Stimulated activated CD8-positive, alpha-beta memory T cell treated with anti-CD3 and anti-CD28 coated beads, Interleukin-7, amount 100 ng/mL, for 4 hours (primary cell): Measurements from ENCODE around the gene ATP2A2.
"Not testable (repeated sequence)": the region's sequence is repeated elsewhere in the genome, so short reads cannot be mapped to it uniquely, and the experiment has no call there.

Source experiments
- DNase-seq, 2 donors: peaks; one replicate each; pipeline ENCODE4 v3.0.0-alpha.2; 2020; ENCODE audit warnings: low read depth in 2 of 2

Gene ATP2A2

GRCh38 chr12:110280779-110281548 is at the start of gene ATP2A2:
Gene ATP2A2, plus strand, starts transcription at chr12:110281247. Its CDS starts 543 bp downstream, at chr12:110281790.
- peak; percentile 74 to 89 for DNase-seq

- DNase-seq = no peak
These were observed 47.7 kb upstream of the ATP2A2 start for GRCh38 chr12:110233212-110233903.

- DNase-seq = no peak
These were observed 46.7 kb upstream of the ATP2A2 start for GRCh38 chr12:110234331-110234751.

- DNase-seq = no peak
These were observed 46.3 kb upstream of the ATP2A2 start for GRCh38 chr12:110234755-110235154.

GRCh38 chr12:110235383-110235782 is 45.7 kb upstream of the ATP2A2 start:
- no peak for DNase-seq

GRCh38 chr12:110243227-110243626 is 37.8 kb upstream of the ATP2A2 start:
- DNase-seq = no peak

- no peak for DNase-seq
These were observed 36.7 kb upstream of the ATP2A2 start for GRCh38 chr12:110244372-110244771.

GRCh38 chr12:110244829-110245228 is 36.2 kb upstream of the ATP2A2 start:
- DNase-seq = no peak

GRCh38 chr12:110245369-110245772 is 35.7 kb upstream of the ATP2A2 start:
- peak; percentile 2 to 19 for DNase-seq

GRCh38 chr12:110246636-110247339 is 34.3 kb upstream of the ATP2A2 start:
- DNase-seq = no peak

GRCh38 chr12:110247340-110248095 is 33.5 kb upstream of the ATP2A2 start:
- DNase-seq = no peak

GRCh38 chr12:110248096-110248447 is 33.0 kb upstream of the ATP2A2 start:
- DNase-seq = no peak

GRCh38 chr12:110249105-110249504 is 31.9 kb upstream of the ATP2A2 start:
- no peak for DNase-seq

GRCh38 chr12:110249716-110250225 is 31.3 kb upstream of the ATP2A2 start:
- no peak for DNase-seq

GRCh38 chr12:110251381-110251780 is 29.7 kb upstream of the ATP2A2 start:
- DNase-seq = no peak

GRCh38 chr12:110252716-110253115 is 28.3 kb upstream of the ATP2A2 start:
- DNase-seq = no peak

GRCh38 chr12:110253176-110253575 is 27.9 kb upstream of the ATP2A2 start:
- no peak for DNase-seq

GRCh38 chr12:110254971-110255540 is 26.0 kb upstream of the ATP2A2 start:
- no peak for DNase-seq

- not testable (repeated sequence) for DNase-seq
These were observed 25.1 kb upstream of the ATP2A2 start for GRCh38 chr12:110255890-110256456.

- no peak for DNase-seq
These were observed 24.1 kb upstream of the ATP2A2 start for GRCh38 chr12:110256780-110257431.
